ENCODE measurements around the gene DSC2.
A peak's percentile ranks its signal among the peaks of the same experiment; 100 is the strongest.

DSC2 gene

DNA sequence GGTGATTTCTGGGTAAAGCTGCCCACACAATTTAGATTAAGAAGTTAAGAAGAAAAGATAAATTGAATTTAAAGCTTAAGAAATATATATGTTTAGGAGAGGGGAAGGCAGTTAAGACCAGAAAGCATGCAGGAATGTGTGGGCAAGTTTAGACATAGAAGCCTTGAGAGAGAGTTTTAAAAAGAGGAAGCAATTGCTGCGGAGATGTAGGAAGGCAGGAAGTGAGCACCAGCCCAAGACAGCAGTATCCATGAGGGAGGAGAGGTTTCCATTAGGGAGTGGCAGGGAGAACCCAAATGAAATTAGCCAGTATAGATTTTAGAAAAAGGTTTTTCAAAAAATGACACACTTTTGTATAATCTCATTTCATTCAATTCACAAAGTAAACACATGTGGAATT, 24.3 kb downstream of the DSC2 start:
- H3K4me3 ChIP-seq (replicated peaks; ENCODE audit: low read depth, low read length): no peak overlapping the region
- DNase-seq (ENCODE audit: low read depth): no peak
- TF ChIP-seq, protein P1, sequence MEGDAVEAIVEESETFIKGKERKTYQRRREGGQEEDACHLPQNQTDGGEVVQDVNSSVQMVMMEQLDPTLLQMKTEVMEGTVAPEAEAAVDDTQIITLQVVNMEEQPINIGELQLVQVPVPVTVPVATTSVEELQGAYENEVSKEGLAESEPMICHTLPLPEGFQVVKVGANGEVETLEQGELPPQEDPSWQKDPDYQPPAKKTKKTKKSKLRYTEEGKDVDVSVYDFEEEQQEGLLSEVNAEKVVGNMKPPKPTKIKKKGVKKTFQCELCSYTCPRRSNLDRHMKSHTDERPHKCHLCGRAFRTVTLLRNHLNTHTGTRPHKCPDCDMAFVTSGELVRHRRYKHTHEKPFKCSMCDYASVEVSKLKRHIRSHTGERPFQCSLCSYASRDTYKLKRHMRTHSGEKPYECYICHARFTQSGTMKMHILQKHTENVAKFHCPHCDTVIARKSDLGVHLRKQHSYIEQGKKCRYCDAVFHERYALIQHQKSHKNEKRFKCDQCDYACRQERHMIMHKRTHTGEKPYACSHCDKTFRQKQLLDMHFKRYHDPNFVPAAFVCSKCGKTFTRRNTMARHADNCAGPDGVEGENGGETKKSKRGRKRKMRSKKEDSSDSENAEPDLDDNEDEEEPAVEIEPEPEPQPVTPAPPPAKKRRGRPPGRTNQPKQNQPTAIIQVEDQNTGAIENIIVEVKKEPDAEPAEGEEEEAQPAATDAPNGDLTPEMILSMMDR (IDR thresholded peaks at IDR 0.05; ENCODE audit: low read length, missing control alignments): no peak

DNA sequence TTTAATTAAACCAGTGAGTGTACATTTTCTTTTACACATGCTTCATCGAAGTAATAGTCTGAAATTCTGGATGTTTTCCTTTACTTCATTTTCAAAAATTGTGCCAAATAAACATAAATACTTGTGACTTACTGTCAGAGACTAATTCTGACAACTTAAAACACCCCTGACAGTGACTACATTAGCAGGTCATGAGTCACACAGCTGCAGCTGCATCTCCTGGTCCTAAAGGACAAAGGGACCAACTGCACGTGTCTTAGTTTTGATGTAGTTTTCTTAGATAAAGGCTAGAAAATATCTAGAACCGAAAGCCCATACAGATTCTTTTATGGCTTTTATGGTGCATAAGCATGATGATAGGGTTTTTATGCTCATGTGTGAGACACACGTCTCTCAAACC, 30.0 kb downstream of the DSC2 start:
- no peak overlapping the region for H3K4me3 ChIP-seq (replicated peaks; ENCODE audit: low read depth, low read length)
- DNase-seq (ENCODE audit: low read depth): no peak
- TF ChIP-seq, protein P1 (IDR thresholded peaks at IDR 0.05; ENCODE audit: low read length, missing control alignments): no peak

DNA sequence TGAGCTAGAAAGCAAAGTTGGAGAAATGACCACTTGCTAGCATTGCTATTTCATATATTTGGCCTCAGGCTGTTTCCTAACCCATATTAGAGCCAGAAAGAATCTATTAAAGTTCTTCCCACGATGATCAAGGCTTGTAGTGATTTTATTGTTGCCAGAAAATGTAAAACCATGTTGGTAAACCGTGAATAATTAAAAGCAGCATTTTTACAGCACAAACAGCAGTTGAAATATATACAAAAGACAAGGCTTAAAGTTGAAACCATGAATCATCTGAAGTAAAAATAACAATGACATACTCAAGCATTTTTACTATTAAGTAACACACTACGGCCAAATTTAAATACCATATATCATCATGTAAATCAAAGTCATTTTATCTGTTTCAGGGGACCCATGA, 32.0 kb downstream of the DSC2 start:
- peak; percentile 13 for DNase-seq (ENCODE audit: low read depth)
- no peak overlapping the region for H3K4me3 ChIP-seq (replicated peaks; ENCODE audit: low read depth, low read length)
- TF ChIP-seq, protein P1 (IDR thresholded peaks at IDR 0.05; ENCODE audit: low read length, missing control alignments): no peak

DNA sequence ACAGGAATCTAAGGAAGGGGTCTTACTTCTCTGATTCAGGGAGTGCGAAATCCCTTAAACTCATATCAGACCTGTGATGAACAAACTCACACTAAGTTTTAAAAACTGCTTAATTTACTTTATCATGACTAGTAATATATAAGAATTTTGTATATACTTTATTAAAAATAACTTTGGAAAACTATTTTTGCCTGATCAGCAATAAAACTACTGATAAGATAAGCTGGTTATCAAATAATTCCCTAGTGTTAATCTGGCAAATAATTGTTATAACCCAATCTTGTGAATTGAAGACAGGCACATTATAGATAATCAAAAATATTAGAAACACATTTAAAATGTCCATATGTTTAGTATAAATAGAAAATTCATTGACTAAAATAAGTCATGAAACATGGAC, 36.0 kb downstream of the DSC2 start:
- H3K4me3 ChIP-seq (replicated peaks; ENCODE audit: low read depth, low read length): no peak overlapping the region
- TF ChIP-seq, protein P1 (IDR thresholded peaks at IDR 0.05; ENCODE audit: low read length, missing control alignments): no peak
- DNase-seq (ENCODE audit: low read depth): no peak

DNA sequence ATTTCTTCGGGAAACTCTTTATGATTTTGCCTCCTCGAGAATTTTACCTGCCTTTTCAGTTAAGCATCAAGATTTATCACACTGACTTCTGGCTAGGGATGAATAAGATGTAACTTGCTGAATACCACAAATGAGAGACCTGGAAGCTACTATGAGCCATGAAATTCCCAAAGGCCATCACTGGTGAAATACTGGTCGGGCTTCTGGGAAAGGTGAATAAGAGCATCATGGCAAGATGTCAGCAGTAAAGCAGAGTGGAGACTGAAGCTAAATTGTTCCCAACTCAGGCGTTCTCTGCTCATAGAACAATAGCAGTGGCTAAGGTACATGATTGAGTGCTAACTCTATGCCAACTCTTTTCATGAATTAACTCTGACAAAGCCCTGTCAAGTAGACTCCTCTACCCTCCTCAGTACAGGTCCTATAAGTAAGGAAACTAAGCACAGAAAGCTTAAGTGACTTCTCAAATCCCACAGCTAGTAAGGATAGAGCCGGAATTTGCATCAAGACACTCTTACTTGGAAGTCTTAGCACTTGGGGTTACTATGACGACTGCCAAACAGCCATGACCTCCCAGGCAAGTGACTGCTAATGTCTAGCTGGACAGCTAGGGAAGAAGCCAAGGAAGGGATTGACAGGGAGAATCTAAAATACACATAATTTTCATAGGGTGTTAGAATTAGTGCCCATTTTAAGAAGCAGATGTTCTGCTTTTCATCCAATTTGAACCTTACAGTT, 37.0 kb downstream of the DSC2 start:
- TF ChIP-seq, protein P1 (IDR thresholded peaks at IDR 0.05; ENCODE audit: low read length, missing control alignments): no peak
- H3K4me3 ChIP-seq (replicated peaks; ENCODE audit: low read depth, low read length): no peak overlapping the region
- DNase-seq (ENCODE audit: low read depth): no peak

DNA sequence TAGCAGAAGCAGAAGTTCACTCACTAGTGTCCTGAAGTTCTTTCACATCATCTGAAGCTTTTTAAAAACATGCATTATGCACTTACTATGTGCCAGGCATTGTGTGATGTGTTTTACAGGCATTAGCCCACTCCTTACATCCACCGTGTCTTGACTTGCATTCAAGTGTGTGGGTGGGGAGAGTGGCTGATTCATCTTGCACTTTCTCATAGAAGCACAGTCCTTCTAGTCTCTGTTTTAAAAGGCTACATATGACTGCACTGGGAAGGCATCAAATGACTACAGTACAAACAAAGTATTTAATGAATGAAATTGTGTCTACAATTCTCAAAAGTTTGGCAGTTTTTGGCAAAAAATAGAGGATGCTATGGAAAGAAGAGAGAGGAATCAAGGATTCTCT, 38.1 kb downstream of the DSC2 start:
- H3K4me3 ChIP-seq (replicated peaks; ENCODE audit: low read depth, low read length): no peak overlapping the region
- no peak for DNase-seq (ENCODE audit: low read depth)
- TF ChIP-seq, protein P1 (IDR thresholded peaks at IDR 0.05; ENCODE audit: low read length, missing control alignments): no peak

DNA sequence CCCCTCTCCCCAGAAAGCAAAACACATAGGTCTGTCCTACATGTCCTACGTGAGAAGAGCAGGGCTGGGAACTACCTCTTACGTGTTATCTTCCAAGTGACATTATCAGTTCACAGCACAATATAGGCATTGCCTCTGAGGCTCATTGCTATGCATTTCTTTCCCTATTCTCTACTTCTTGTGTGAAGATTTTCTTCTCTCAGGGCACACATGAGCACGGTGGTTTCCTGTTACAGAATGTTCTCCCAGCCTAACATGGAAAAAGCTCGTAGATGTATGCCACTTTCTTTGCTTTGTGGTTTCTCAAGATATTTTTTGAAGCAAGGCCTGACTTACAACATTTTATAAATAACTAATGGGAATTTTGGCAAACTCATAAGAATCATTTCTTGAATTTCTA, 40.3 kb downstream of the DSC2 start:
- H3K4me3 ChIP-seq (replicated peaks; ENCODE audit: low read depth, low read length): no peak overlapping the region
- no peak for DNase-seq (ENCODE audit: low read depth)
- TF ChIP-seq, protein P1 (IDR thresholded peaks at IDR 0.05; ENCODE audit: low read length, missing control alignments): no peak

All from fibroblast of pulmonary artery (primary cell).